Activated CD8-positive, alpha-beta T cell treated with anti-CD3 and anti-CD28 coated beads, Interleukin-2, amount 10 ng/mL, durations not matched to agents 7 days and 5 days (primary cell): ENCODE measurements around the gene DPAGT1. TPM values are rescaled to one million over a fixed set of nuclear protein-coding genes. Genes with fewer than 3 reads are reported as not detected.

Experiments
- ATAC-seq: fragments of 150-1000 bp; cut with Tn5 transposase; one replicate; pipeline ENCODE4 v1.10.0; 2021; ENCODE audit warnings: moderate library complexity
- CTCF ChIA-PET: fragments of 350-600 bp; sonication (Branson Sonifier 250); formaldehyde crosslinking; loops from one replicate; lab custom pipeline; 2021; ENCODE audit warnings: antibody characterized with exemption; lab: Charles Lee
- POLR2A ChIA-PET: fragments of 350-600 bp; sonication (Branson Sonifier 250); formaldehyde crosslinking; loops from one replicate; lab custom pipeline; 2021; ENCODE audit warnings: antibody characterized with exemption; lab: Charles Lee
- DNase-seq: peaks from one replicate; pipeline ENCODE4 v3.0.0-alpha.2; 2020
- H3K27ac Mint-ChIP-seq: one replicate; pipeline ENCODE4 v1.8.0; 2021; ENCODE audit warnings: mild to moderate bottlenecking, mixed read lengths
- H3K27me3 Mint-ChIP-seq: one replicate; pipeline ENCODE4 v1.8.0; 2021; ENCODE audit warnings: low read depth, mixed read lengths
- H3K36me3 Mint-ChIP-seq: one replicate; pipeline ENCODE4 v1.8.0; 2021; ENCODE audit warnings: low read depth, mixed read lengths
- H3K4me1 Mint-ChIP-seq: one replicate; pipeline ENCODE4 v1.8.0; 2021; ENCODE audit warnings: low read depth, mixed read lengths
- H3K4me3 Mint-ChIP-seq: one replicate; pipeline ENCODE4 v1.8.0; 2021; ENCODE audit warnings: mild to moderate bottlenecking, mixed read lengths
- H3K9me3 Mint-ChIP-seq: one replicate; pipeline ENCODE4 v1.8.0; 2022; ENCODE audit warnings: mixed read lengths; ENCODE audit not compliant: insufficient read depth
- total RNA-seq, 2 experiments: library from RNA; stranded (reverse); gene quantifications; one replicate each; pipeline ENCODE4 v1.2.3, GENCODE V29; 2021

The DPAGT1 gene
- total RNA-seq, 2 experiments from 2014 or later, result 52.5 to 57.7 TPM

- no peak for DNase-seq
- peak overlapping the region; percentile 54 for H3K27ac Mint-ChIP-seq
- H3K4me3 Mint-ChIP-seq, result no peak overlapping the region
- H3K9me3 Mint-ChIP-seq, result no peaks in the 10 kb centered on the region
- no peaks in the 10 kb centered on the region for H3K27me3 Mint-ChIP-seq
- H3K36me3 Mint-ChIP-seq, result peaks cover 34% of the 10 kb centered on the region
- ATAC-seq, result no peak
- H3K4me1 Mint-ChIP-seq, result peaks cover 20% of the 10 kb centered on the region
- ChIA-PET CTCF (interaction anchor here (1.1 to 1.6 kb wide), 3 partner anchors 42 to 79 kb away, joined by 3 to 5 read pairs (median 4); partner anchors contain the start of gene CBL), POLR2A (interaction anchor here (0.5 kb wide), 1 partner anchor 59 kb away, joined by 5 read pairs; the partner anchor contains the start of gene VPS11)
Observed at GRCh38 chr11:119126675-119127268, 25.1 kb upstream of the DPAGT1 start.

- H3K27ac Mint-ChIP-seq, result no peak overlapping the region
- no peaks in the 10 kb centered on the region for H3K27me3 Mint-ChIP-seq
- POLR2A ChIA-PET, result no interaction called here
- H3K4me1 Mint-ChIP-seq, result peaks cover 22% of the 10 kb centered on the region
- no peaks in the 10 kb centered on the region for H3K9me3 Mint-ChIP-seq
- no peak overlapping the region for H3K4me3 Mint-ChIP-seq
- CTCF ChIA-PET, result interaction anchor here (1.1 to 1.6 kb wide), 3 partner anchors 43 to 80 kb away, joined by 3 to 5 read pairs (median 4); partner anchors contain the start of gene CBL
- ATAC-seq, result no peak
- no peak for DNase-seq
- H3K36me3 Mint-ChIP-seq, result peaks cover 25% of the 10 kb centered on the region
Observed at GRCh38 chr11:119125821-119126220, 24.2 kb upstream of the DPAGT1 start.

GRCh38 chr11:119121811-119122124 lies 20.1 kb upstream of the DPAGT1 start:
- Mint-ChIP-seq H3K4me1 (peaks cover 35% of the 10 kb centered on the region), H3K27ac (peak overlapping the region; percentile 67), H3K4me3 (peak overlapping the region; percentile 81), H3K36me3 (peaks cover 28% of the 10 kb centered on the region), H3K9me3 (no peaks in the 10 kb centered on the region), H3K27me3 (no peaks in the 10 kb centered on the region)
- ChIA-PET POLR2A (interaction anchor here (0.8 to 3.8 kb wide), 6 partner anchors 15 to 84 kb away, joined by 3 to 29 read pairs (median 6); partner anchors contain the start of genes C2CD2L, CBL and DPAGT1), CTCF (interaction anchor here (0.8 to 1.6 kb wide), 8 partner anchors 12 to 217 kb away, joined by 3 to 9 read pairs (median 4); partner anchors contain the start of genes C2CD2L and HMBS)
- DNase-seq, result peak; percentile 52
- peak; percentile 28 for ATAC-seq

GRCh38 chr11:119121008-119121810 lies 19.6 kb upstream of the DPAGT1 start, which contains the start of gene HINFP:
HINFP (plus strand) TSS chr11:119121580; CDS start chr11:119126945, 5,365 bp downstream.
- peak; percentile 100 for DNase-seq
- CTCF ChIA-PET, result interaction anchor here (0.6 to 1.6 kb wide), 12 partner anchors 12 to 217 kb away, joined by 3 to 9 read pairs (median 4); partner anchors contain the start of genes C2CD2L and HMBS
- H3K4me3 Mint-ChIP-seq, result peak within 1 kb of the TSS; percentile 81
- H3K9me3 Mint-ChIP-seq, result no peaks in the 10 kb centered on the region
- peak within 1 kb of the TSS; percentile 67 for H3K27ac Mint-ChIP-seq
- H3K4me1 Mint-ChIP-seq, result peaks cover 36% of the 10 kb centered on the region
- POLR2A ChIA-PET, result interaction anchor here (0.7 to 3.8 kb wide), 11 partner anchors 12 to 261 kb away, joined by 3 to 29 read pairs (median 3); partner anchors contain the start of genes C2CD2L, CBL and DPAGT1
- peaks cover 33% of the 10 kb centered on the region for H3K36me3 Mint-ChIP-seq
- no peaks in the 10 kb centered on the region for H3K27me3 Mint-ChIP-seq
- peak; percentile 97 for ATAC-seq

- ChIA-PET CTCF (interaction anchor here (0.9 to 1.6 kb wide), 6 partner anchors 12 to 217 kb away, joined by 3 to 6 read pairs (median 4); partner anchors contain the start of gene C2CD2L), POLR2A (interaction anchor here (1.0 to 3.8 kb wide), 6 partner anchors 11 to 260 kb away, joined by 3 to 29 read pairs (median 4); partner anchors contain the start of gene DPAGT1)
- H3K4me1 Mint-ChIP-seq, result peaks cover 42% of the 10 kb centered on the region
- DNase-seq (peak; percentile 22), ATAC-seq (no peak)
- H3K27ac Mint-ChIP-seq, result peak overlapping the region; percentile 67
- H3K9me3 Mint-ChIP-seq, result no peaks in the 10 kb centered on the region
- no peaks in the 10 kb centered on the region for H3K27me3 Mint-ChIP-seq
- peaks cover 39% of the 10 kb centered on the region for H3K36me3 Mint-ChIP-seq
- peak overlapping the region; percentile 81 for H3K4me3 Mint-ChIP-seq
Observed at GRCh38 chr11:119120639-119121007, 19.0 kb upstream of the DPAGT1 start.

GRCh38 chr11:119118946-119119345 lies 17.3 kb upstream of the DPAGT1 start:
- no peaks in the 10 kb centered on the region for H3K27me3 Mint-ChIP-seq
- CTCF ChIA-PET, result interaction anchor here (0.9 to 2.2 kb wide), 4 partner anchors 50 to 148 kb away, joined by 5 to 6 read pairs (median 5); partner anchors contain the start of gene CBL

GRCh38 chr11:119118227-119118626 lies 16.6 kb upstream of the DPAGT1 start:
- DNase-seq, result no peak
- Mint-ChIP-seq H3K36me3 (peaks cover 46% of the 10 kb centered on the region), H3K27me3 (no peaks in the 10 kb centered on the region), H3K9me3 (no peaks in the 10 kb centered on the region), H3K27ac (no peak overlapping the region), H3K4me1 (peaks cover 57% of the 10 kb centered on the region), H3K4me3 (no peak overlapping the region)
- POLR2A ChIA-PET, result interaction anchor here (0.8 to 1.9 kb wide), 4 partner anchors 9 to 538 kb away, joined by 3 to 6 read pairs (median 4); partner anchors contain the start of gene C2CD2L
- CTCF ChIA-PET, result interaction anchor here (0.9 to 2.2 kb wide), 4 partner anchors 9 to 148 kb away, joined by 4 to 6 read pairs (median 5); partner anchors contain the start of gene CBL
- ATAC-seq, result no peak

More at GRCh38 chr11:119118946-119119345, 17.3 kb upstream of the DPAGT1 start:
- POLR2A ChIA-PET, result interaction anchor here (0.8 to 1.9 kb wide), 3 partner anchors 10 to 539 kb away, joined by 3 to 7 read pairs (median 6); a partner anchor contains a TSS
- peaks cover 43% of the 10 kb centered on the region for H3K36me3 Mint-ChIP-seq
- ATAC-seq (no peak), DNase-seq (no peak)
- H3K4me1 Mint-ChIP-seq, result peaks cover 55% of the 10 kb centered on the region
- H3K27ac Mint-ChIP-seq, result no peak overlapping the region
- no peak overlapping the region for H3K4me3 Mint-ChIP-seq
- no peaks in the 10 kb centered on the region for H3K9me3 Mint-ChIP-seq

- H3K9me3 Mint-ChIP-seq, result no peaks in the 10 kb centered on the region
- no peak overlapping the region for H3K4me3 Mint-ChIP-seq
- ChIA-PET POLR2A (interaction anchor here (0.8 to 1.9 kb wide), 3 partner anchors 8 to 14 kb away, joined by 3 to 6 read pairs (median 3); partner anchors contain the start of gene C2CD2L), CTCF (interaction anchor here (1.5 to 2.2 kb wide), 3 partner anchors 8 to 89 kb away, joined by 4 to 6 read pairs (median 5); partner anchors contain the start of gene CBL)
- peak overlapping the region; percentile 97 for H3K27ac Mint-ChIP-seq
- ATAC-seq (no peak), DNase-seq (no peak)
- no peaks in the 10 kb centered on the region for H3K27me3 Mint-ChIP-seq
- peaks cover 53% of the 10 kb centered on the region for H3K36me3 Mint-ChIP-seq
- peaks cover 52% of the 10 kb centered on the region for H3K4me1 Mint-ChIP-seq
Observed at GRCh38 chr11:119117004-119117706, 15.5 kb upstream of the DPAGT1 start.

- no peaks in the 10 kb centered on the region for H3K27me3 Mint-ChIP-seq
Observed at GRCh38 chr11:119116601-119117000, 14.9 kb upstream of the DPAGT1 start.

GRCh38 chr11:119116235-119116594 lies 14.6 kb upstream of the DPAGT1 start:
- no peaks in the 10 kb centered on the region for H3K27me3 Mint-ChIP-seq
- DNase-seq (no peak), ATAC-seq (no peak)
- CTCF ChIA-PET, result interaction anchor here (0.7 to 1.9 kb wide), 6 partner anchors 9 to 205 kb away, joined by 3 to 6 read pairs (median 4); partner anchors contain the start of genes C2CD2L, HMBS, NLRX1 and VPS11
- no peaks in the 10 kb centered on the region for H3K9me3 Mint-ChIP-seq
- POLR2A ChIA-PET, result interaction anchor here (0.9 to 1.9 kb wide), 5 partner anchors 9 to 22 kb away, joined by 3 to 14 read pairs (median 4); partner anchors contain the start of gene C2CD2L
- H3K27ac Mint-ChIP-seq, result peak overlapping the region; percentile 97
- peak overlapping the region; percentile 71 for H3K4me3 Mint-ChIP-seq
- peaks cover 62% of the 10 kb centered on the region for H3K36me3 Mint-ChIP-seq
- H3K4me1 Mint-ChIP-seq, result peaks cover 50% of the 10 kb centered on the region

More at GRCh38 chr11:119116601-119117000, 14.9 kb upstream of the DPAGT1 start:
- no peaks in the 10 kb centered on the region for H3K9me3 Mint-ChIP-seq
- peak overlapping the region; percentile 38 for H3K4me3 Mint-ChIP-seq
- peaks cover 59% of the 10 kb centered on the region for H3K36me3 Mint-ChIP-seq
- ChIA-PET CTCF (interaction anchor here (0.7 to 1.4 kb wide), 2 partner anchors 14 to 32 kb away, joined by 3 to 4 read pairs; partner anchors contain the start of gene HMBS), POLR2A (interaction anchor here (0.9 kb wide), 1 partner anchor 14 kb away, joined by 3 read pairs; no protein-coding TSS in a partner anchor)
- peaks cover 50% of the 10 kb centered on the region for H3K4me1 Mint-ChIP-seq
- no peak for DNase-seq
- H3K27ac Mint-ChIP-seq, result peak overlapping the region; percentile 97
- no peak for ATAC-seq
